GM23248 (cell line): ENCODE results near the gene CSNK1G1.

ENCODE experiments used
- EZH2 ChIP-seq: fragments of 200-600 bp; sonication (generic); IDR thresholded peaks from 2 replicates; pipeline ENCODE4 v1.6.1; 2018; ENCODE audit warnings: antibody characterized with exemption, mild to moderate bottlenecking; ENCODE audit not compliant: insufficient read depth, poor library complexity, severe bottlenecking
- EZH2phosphoT487 ChIP-seq: fragments of 200-600 bp; sonication (generic); IDR thresholded peaks from 2 replicates; pipeline ENCODE4 v1.6.1; 2018; ENCODE audit warnings: antibody characterized with exemption, moderate library complexity, mild to moderate bottlenecking, low read depth; ENCODE audit not compliant: insufficient read depth

DNA sequence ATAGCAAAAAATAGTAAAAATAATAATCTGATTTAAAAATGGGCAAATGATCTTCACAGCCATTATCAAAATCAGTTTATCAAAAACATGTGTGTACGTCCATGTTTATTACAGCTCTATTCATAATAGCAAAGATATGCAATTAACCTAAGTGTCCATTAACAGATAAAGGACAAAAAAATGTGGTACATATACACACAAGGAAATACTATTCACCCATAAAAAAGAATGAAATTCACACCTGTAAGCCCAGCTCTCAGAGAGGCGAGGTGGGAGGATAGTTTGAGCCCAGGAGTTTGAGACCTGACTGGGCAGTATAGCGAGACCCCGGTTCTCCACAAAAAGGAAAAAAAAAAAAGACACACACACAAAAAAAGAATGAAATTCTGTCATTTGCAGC is 110.6 kb downstream of the CSNK1G1 start:
- no peak for TF ChIP-seq EZH2
- TF ChIP-seq EZH2phosphoT487: no peak
